GM18507 (cell line): Measurements from ENCODE around the gene NFATC1.

Experiments used
- DNase-seq: peaks from one replicate; pipeline ENCODE4 v3.0.0; 2011; ENCODE audit warnings: low read depth; ENCODE audit not compliant: insufficient read length; ENCODE audit errors: extremely low spot score
- FAIRE-seq: peaks from 2 replicates; lab custom pipeline; 2011; peaks lifted over from hg19 to GRCh38; lab: Jason Lieb, UNC

NFATC1 gene

DNA sequence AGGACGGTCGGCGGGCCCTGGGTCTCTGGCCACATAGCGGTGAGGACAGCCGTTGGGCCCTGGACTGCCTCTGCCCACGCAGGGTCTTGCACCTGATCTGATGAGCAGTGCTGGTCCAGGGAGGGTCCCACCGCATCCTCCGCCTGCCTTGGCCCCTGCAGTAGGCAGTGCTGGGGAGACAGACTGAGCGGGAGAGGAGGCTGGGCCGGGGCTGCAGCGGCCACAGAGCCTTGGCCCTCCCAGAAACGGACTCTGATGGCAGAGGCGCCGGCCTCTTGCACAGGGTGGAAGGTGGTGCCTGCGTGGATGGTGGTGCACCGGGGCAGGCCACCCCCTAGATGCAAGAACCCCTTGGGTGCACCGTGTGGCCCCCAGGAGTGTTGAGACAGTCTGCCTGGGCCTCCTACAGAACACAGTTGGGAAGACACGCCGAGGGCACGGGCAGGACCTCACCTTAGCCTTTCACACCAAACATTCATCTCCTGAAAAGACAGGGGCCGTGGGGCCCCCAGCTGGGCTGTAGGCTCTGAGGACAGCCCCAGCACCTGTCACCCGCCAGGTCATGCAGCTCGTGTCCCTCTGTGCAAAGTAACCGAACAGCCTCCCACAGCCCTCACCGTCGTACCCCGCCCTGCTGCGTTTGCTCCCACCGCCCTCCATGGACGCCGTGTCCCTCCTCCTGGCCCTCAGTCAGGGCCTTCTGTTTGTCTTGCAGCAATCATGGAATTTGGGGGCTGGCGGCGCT, 36.8 kb downstream of the NFATC1 start:
- FAIRE-seq: no peak
- DNase-seq: no peak

DNA sequence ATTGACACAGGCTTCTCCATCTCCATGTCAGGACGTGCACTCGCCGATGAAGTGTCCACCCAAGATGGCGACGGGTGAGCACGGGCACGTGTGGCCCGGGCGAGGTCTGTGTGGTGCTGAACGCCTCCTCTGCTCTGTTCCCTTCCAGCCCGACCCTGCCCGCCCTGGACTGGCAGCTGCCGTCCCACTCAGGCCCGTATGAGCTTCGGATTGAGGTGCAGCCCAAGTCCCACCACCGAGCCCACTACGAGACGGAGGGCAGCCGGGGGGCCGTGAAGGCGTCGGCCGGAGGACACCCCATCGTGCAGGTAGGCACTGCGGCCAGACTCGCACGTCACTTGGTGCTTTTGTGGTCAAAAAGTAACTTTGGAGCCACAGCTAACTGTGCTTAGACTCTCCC, 37.7 kb downstream of the NFATC1 start:
- DNase-seq (no peak), FAIRE-seq (no peak)

DNA sequence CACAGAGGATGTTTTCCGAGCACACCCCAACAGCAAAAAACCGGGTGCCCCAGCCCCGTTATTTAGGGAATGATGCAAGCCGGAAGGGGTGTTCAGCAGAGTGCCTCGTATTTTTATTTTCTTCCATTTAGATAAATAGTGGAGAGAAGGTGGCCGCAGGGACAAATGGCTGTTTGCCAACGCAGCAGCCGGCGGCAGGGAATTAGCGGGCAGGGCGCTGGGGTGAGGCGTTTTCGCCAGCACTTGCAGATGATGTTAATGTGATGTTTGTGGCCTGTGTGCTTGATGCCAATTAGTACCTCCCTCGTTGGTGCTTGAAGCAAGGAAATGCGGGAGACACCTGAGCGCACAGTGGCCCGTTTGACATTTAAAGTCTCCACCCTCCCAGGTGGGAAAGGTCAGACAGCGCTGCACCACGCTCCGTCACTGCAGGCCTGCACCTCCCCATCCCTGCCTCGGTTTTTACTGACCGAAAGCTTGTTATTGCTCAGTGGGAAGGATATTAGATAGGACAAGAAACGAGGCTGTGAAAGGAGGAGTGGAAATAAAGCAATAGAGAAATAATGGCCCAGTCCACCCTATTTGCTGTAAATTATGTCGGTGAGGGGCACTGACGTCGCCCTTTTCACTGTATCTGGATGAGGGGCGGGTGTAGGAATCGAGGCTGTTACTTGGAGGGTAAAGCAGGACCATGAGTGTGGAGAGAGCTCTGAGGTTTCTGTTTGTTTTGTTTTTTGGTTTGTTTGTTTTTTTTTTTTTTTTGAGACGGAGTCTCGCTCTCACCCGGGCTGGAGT, 39.1 kb downstream of the NFATC1 start:
- DNase-seq (no peak), FAIRE-seq (no peak)

DNA sequence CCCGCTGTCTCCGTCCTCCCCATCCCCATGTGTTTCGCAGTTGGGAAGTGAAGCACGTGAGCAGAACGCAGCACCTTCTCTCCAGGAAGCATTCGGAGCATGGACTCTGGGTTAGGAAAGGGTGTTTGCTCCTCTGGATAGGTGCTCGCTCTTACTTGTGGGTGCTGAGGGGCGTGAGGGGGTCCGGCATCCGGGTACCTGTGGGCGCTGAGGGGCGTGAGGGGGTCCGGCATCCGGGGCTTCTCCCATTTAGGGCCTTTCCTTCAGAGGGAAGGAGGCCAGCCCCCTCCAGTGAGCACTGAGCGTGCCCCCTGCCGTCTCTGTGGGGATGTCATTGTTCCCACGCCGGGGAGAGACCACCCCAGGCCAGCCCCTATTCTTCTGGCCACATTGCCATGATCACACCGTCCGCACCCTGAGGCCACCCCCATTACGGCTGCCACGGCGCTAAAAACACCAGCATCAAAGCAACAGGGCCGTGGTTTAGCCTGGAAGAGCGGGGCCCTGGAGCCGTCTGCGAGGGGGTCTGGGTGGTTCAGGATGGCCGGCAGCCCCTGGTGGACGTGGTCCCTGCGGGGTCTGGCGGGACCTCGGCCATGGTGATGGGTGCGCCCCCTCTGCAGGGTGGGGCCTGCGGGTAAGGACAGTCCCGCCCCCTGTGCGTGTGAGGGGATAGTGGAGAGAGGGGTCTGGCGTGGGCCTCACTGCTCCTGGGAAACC, 41.0 kb downstream of the NFATC1 start:
- no peak for FAIRE-seq
- no peak for DNase-seq

DNA sequence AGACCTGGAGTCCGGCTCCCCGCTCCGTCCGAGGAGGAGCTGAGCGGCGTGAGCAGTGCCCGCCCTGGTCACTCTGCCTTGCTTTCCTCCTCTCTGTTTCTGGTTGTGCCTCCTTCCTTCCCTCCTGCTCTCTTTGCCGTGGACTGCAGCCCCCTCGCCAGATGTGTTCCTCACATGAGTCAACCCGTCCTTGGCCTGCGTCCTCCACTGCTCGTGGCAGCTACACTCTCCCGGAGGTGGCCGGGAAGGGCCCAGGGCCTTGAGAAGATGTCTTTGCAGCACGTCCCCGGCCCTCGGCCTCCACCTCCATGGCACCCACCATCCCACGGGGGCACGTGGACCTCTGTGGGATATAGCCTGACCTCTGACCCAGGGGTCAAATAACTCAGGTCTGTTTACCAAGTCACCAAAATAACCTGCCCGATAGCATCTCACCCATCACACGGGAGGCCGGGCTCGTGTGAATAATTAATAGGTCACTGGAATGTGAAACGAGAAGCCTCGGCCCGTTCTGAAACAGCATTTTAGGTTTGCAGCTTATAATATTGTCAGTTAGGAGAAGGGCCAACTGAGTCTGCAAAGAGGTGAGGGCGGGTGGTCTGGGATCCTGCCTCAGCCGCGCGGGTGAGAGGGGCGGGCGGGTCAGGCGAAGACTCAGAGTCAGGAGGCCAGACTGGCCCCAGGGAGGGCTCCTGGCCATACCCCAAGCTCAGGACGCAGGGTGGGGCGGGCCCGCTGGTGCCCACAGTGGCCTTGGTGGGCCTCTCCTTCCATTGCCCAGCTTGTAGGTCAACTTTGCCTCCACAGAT, 42.6 kb downstream of the NFATC1 start:
- FAIRE-seq (no peak), DNase-seq (no peak)

DNA sequence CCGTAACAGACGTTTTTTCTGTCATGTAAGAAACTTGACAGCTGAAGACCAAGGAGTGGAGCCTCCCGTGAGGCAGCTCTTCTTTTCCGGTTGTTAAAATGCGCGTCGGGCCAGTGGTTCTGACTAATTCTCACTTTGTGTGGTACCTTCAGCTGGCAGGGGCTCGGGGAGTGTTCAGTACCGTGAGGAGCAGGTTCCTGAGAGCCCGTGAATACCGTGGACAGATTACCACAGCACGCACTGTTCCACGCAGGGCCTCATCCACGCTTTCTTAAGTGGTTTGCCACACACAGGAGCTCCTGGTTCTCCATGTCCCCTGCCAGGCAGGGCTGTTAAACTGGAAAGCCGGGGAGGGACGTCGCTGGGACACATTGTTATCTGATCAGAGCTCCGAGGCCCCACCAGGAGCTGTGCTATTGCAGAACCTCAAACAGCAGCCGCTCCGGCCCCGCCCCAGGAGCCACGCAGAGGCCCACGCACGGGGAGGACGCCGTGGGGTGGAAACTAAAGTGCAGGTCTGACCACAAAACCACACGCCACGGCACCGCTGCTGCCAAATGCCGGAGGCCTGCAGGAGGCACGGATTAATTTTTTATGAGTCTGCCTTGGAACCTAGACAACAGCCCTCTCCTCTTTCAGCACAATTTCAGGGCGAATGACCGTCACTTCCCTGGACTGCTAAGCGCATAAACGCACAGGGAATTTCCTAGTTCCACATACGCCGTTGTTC, 43.3 kb downstream of the NFATC1 start:
- DNase-seq (no peak), FAIRE-seq (no peak)

DNA sequence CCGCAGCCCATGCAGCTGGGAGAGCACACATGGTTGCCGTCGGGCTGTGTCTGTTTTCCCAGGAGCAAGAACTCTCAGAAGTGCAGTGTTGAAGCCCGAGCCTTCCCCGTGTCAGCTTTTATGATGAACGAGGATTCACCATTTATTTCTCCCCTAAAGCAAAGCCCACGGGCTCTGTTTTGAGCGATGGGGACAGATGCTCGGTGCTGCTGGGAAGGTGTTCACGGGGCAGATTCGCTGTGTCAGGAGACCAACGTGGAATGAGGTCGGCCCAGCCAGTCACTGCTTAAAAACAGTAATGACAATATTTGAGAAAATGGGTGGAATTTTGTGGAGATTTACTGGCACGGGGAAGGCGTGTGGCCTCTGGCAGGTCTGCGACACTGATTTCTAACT, 43.9 kb downstream of the NFATC1 start:
- DNase-seq (no peak), FAIRE-seq (no peak)

DNA sequence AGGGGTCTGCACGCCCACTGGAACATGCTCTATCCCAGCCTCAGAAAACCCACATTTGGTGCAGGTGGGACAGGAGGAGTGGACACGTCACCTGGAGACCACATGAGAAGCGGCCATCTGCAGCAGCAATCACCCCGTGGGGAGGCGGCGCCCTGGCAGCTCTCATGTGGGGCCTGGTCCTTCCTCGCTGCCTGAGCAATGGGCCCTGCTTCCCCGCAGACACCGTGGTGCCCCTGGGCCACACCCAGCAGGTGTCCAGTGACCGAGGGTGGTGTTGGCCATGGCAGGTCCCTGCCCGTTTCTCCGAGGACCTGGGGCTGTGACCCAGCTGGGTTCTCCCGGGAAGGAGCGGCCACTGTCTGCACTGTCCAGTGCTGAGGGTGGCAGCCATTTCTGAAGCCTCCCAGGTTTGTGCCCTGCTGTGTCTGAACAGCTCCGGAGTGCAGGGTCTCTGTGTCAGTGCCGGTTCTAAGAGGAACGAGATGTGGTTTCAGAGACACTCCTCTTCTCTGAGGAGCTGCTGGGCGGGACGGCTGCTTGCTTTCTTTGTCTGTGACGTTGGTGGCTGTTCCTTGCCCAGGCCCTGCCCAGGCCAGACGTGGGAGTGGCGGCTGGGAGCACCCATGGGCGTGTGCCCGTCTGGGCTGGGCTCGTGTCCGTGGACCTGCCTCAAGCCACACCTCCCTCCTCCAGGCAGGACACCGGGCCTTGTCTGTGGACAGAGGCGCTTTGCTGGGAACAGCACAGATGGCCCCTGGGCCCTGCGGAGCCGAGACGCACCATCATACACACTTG, 44.8 kb downstream of the NFATC1 start:
- FAIRE-seq: no peak
- no peak for DNase-seq

DNA sequence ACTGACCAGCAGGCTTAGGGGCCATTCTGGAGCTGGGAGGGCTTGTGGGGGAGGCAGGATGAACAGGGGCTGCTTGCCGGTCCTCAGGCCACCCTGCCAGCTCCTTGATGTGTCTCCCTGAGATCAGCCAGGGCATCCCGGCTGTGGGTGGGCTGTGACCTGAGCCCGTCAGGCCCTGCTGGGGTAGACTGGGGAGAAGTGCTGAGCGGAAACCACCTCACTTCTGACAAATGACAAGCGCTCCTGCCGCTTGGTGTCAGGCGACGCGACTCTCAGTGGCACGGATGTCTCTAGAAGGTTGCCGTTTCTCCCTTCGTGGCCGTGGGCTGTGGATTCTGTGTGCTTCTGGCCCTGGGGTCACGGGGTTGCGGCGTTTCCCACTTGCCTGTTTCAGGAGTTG, 45.7 kb downstream of the NFATC1 start:
- DNase-seq: no peak
- no peak for FAIRE-seq

DNA sequence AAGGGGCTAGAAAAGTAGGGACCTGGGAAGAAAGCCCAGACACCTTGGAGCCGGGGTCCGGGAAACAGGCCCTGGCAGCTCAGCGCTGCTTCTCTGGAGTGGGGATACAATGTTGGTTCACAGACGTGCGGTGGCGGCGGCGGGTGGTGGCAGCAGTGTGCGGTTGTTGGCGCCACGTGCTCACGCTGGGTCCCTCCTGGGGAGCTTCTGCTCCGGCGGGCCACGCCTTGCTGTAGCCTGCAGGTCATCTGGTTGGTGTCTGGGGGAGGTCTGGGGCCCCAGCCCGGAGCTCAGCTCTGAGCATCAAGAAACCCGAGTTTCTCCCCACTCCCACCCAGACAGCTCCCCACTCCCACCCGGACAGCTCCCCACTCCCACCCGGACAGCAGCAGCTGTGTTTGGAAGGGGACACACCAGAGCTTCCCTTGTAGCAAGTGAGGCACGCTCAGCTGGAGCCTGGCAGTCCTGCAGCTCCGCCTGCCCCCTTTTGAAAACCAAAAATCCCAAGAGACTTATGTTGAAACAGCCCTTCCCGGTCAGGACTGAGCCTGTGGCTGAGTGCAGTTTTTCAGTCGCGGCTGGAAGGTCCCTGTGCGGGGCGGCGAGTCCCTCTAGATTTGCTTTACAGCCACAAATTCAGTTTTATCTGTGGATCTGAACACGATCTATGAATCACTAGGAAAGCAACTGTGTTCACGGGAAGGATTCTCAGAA, 46.9 kb downstream of the NFATC1 start:
- peak; percentile 58 for FAIRE-seq
- no peak for DNase-seq

DNA sequence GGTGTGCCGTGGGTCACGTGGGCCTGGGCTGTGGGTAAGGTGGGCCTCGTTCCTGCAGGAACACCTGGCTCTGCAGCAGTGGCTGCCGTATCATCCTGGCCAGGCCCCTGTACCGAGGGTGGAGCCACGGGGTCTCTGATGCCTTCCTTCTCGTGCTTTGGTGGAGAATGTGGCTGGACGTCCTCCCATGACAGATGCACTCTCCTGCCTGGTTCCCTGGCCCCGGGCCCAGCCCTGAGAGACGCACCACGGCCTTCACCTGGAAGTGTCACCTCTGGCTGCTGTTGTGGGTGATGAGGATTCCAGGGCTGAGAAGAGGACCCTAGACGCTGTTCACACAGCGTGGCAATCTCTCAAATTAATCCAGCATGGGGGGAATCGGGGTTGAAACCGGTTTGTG, 49.5 kb downstream of the NFATC1 start:
- FAIRE-seq (no peak), DNase-seq (no peak)

DNA sequence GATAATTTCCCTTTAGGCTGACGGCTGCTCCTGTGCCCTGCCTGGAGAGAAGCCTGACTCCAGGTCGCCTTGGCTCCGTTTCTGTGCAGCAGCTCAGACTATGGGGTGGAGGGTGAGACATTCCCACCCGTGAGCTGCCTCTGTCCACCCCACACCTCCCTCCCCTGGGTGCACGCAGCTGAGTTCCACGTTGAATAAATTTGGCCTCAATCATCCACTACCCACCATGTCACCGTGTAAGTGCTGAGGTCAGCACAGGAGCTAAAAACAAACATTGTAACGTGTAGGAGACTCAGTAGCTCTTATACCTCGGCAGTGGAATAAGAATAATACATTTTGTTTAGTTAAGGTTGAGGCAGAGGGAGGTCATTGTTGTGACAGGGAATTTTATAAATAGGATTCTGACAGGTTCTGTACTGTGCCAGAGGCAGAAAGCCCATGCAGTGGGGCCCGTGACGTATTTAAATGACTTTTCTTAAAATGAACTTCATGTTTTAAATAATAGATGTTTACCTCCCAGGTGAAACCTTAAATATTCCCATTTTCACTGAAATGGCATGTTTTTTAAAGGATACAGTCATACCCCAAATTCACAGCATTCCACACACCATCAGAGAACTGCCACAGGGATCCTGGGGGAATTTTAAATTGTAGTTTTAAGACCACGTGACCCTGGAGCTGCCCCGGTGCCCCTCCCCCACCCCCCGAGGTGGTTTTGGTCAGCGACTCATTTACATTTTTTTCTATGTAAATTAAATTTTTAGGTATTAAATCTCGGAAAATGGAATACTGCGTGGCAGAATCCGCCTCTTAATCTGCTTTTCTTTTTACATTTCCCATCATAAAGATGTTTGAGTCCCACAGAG, 50.2 kb downstream of the NFATC1 start:
- DNase-seq: no peak
- FAIRE-seq: no peak

DNA sequence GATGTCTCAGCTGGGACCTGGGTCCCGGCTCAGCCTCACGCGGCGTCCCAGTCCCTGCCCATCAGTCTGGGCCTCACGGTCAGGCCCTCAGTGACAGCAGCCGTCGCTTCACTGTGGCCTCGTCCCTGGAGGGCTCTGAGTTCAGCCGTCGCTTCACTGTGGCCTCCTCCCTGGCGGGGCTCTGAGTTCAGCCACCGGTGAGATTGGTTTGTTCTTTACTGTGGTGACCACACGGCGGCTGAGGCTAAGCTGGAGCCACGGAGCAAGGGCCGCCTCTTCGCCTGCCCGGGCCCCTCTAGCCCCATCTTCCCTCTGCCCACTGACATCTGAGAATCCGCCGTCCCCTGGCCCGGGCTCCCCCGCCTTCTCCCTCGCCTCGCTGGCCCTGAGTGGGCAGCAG, 51.2 kb downstream of the NFATC1 start:
- DNase-seq (no peak), FAIRE-seq (no peak)

DNA sequence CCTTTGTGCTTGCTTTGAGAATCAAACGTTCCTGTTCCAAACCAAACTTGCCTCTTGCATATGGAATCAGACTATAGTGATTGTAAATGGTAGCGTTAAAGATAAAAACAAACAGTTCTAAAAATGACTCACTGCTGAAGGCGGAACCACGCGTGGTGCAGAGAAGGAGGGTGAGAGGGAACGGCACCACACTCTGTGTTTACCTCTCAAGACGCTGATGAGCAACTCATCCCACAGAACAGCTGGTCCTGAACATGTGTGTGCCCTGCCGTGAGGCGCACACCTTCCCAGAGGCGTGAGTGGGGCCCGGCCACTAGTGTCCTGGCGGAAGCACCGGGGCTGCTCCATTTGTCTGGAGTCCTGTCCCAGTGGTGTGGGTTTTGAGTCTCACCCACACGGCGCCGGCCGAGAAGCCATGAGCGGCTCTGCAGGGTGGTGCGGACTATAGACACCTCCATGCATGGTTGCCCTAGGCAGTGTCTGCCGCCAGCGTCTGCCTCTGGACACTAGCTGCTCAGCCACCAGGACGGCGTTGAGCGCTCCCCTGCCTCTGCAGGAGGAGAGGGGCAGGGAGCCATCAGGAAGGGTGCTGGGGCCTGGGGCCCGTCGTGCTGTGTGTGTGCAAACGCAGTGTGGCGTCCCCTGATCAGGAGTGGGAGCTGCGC, 52.1 kb downstream of the NFATC1 start:
- DNase-seq: no peak
- FAIRE-seq: no peak

DNA sequence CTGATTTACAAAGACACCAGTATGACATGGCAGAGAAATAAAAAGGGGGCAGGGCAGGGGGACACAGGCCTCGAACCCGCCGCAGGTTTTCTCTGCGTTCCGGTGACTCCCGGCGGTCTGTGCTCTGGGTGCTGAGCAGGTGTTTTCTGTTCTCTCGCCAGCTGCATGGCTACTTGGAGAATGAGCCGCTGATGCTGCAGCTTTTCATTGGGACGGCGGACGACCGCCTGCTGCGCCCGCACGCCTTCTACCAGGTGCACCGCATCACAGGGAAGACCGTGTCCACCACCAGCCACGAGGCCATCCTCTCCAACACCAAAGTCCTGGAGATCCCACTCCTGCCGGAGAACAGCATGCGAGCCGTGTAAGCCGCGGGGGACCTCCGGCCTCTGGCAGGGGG, 52.9 kb downstream of the NFATC1 start:
- FAIRE-seq (no peak), DNase-seq (no peak)

DNA sequence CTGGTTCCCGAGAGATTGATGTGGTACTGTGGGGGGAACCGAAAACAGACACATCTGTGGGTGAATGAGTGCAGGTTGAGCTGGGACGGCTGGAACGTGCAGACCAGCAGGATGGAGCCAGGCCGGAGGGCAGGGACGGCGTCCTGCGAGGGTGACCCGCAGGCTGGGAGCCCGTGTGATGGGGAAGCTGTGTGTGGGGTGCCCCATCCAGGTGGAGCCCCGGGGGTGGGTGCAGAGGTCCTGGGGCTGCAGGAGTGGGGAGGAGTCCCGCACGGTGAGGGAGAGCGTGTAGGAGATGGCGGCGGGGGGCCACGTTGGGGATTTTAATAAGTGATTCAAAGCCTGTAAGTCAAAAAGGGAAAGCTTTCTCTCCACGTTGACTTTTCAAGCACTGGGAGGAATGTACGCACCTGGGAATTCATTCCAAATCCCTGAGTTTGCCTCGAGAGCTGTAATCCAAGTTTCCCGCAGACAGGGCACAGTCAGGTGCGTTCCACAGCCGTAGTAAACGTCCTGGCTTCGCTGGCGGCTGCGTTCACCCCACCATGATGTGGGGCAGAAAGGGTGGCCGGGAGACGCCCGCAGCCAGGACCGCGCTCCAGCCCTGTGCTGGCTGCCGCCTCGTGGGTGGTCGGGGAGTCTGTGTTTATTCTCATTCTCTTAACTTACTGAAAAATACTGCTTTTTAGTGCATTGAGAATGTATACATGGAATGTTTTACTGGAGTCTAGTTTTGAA, 54.0 kb downstream of the NFATC1 start:
- FAIRE-seq: no peak

More for the DNA sequence above, 54.0 kb downstream of the NFATC1 start:
- DNase-seq: no peak
